DMS114 treated with DMSO at 0.1 percent for 48 hours (cell line): ENCODE data around the gene OR2V2.
"Not testable (repeated sequence)": the region's sequence is repeated elsewhere in the genome, so short reads cannot be mapped to it uniquely, and the experiment has no call there.

Experiments used
- DNase-seq: peaks from one replicate; lab custom pipeline; 2025; ENCODE audit not compliant: unreplicated experiment; lab: John Stamatoyannopoulos, UW

OR2V2 gene

DNA sequence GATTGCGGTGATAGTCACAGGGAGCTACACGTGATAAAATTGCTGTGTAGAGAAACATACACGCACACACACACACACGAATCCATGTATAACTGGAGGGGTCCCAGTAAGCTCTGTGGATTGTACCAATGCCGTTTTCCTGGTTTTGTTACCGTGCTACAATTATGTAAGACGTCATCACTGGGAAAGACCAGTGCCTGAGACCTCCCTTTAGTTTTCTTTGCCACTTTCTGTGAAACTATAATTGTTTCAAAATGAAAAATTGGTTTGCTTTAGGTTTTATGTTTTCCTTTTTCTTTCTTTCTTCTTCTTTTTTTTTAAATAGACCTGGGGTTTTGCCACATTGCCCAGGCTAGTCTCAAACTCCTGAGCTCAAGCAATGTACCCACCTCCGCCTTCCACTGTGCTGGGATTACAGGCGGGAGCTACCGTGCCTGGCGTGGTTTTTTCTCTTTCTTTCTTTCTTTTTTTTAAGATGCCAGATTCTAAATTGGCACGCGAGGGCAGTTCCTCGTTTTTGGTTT is 21.3 kb downstream of the OR2V2 start:
- DNase-seq: no peak

DNA sequence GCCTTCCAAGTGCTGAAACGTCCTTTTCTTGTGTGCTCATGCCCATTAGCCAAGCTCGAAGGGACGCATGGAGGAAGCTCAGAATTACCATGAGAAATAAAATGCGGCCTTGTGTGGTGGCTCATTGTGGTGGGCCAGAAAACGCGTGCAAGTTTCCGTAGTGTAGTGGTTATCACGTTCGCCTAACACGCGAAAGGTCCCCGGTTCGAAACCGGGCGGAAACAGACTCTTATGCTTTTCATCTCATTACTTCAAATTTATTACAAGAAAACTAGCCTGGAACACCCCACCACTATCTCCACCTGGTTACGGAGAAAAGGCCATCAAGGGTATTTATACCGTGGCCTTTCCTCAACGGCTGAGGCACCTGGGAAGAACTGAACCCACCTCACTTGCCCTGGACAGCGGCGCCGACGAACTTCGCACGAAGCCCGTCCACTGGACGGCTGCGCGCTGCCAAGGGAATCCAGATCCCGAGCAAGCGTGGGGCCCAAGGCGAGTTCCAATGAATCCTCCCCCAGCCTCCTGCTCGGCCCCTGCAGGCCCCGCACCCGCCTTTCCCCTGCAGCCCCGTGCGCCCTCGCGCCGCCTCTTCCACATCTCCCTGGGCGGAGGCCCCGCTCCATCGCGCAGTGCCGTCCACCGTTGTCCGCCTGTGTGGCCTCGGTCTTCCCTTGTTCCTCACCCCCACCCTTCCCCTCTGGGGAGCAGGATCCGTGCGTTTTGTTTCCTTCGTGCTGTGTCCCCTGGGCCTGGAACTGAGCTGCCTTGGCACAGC is 22.3 kb downstream of the OR2V2 start:
- DNase-seq: not testable (repeated sequence)

DNA sequence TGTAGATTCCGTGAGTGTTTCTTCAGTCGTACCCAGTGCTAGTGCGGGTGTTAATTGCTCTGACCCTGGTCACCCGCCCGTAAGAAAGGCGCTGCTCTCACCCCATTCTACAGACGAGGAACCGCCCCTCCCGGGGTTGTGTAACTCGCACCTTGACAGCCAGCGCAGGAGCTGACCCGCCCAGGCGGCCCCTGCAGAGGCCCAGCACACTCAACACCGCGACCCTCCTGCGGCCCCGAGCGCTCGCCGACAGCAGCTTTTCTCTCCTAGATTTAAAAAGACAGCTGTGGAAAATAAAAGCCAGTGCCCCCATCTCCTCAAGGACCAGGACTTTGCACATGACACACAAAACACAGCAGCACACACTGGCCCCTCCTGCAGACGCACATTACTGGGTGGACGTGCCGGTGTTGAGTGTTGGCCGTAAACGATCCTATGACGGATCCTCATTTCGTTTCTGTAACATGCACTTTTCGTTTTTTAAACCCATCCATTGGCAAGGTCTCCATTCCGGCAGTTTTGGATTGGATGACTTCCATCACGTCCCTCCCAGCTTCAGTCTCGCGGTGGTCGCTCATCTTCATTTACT is 22.9 kb downstream of the OR2V2 start:
- DNase-seq: no peak

DNA sequence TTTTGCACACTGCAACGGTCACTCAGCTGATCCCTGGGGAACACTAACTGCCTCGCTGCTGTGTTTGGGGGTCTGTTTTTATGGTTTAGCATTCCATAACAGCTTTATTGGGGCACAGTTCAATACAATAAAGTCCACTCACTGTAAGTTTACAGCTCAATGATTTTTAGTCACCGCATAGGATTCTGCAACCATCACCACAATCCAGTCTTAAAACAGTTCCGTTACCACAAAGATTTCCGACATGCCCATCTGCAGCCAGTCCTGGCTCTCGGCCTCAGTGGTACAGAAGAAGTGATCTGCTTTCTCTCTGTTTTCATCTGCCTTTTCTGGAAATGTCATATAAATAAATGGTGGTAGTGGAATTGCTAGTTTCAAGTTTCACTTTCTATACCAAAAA is 23.6 kb downstream of the OR2V2 start:
- no peak for DNase-seq

DNA sequence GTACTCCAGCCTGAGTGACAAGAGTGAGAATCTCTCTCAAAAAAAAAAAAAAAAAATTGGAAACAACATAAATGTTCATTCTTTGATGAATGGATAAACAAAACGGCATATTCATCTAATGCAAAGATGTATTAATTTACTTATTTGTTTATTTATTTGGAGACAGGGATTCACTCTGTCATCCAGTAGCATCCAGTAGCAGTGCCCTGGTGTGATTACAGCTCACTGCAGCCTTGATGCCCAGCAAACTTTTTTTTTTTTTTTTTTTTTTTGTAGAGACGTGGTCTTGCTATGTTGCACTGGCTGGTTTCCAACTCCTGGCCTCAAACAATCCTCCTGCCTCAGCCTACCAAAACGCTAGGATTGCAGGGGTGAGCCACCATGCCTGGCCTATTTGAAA is 24.4 kb downstream of the OR2V2 start:
- no peak for DNase-seq

DNA sequence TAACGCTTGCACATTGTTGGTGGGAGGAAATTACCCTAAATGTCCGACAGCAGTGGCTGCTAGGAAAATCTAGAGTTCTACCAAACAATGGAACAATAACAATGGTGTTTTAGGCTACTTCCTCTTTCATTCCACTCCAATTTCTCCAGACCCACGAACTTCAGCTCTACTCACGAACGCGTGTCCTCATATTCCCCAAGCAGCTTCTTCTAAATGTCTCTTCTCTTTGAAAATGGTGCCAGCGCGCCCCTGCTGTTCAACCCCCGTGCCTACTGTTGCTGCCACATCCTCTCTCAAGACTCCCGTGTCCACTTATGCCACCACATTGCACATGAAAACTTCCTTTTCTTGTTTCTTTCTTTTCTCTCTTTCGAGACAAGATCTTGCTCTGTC is 25.6 kb downstream of the OR2V2 start:
- DNase-seq: no peak

DNA sequence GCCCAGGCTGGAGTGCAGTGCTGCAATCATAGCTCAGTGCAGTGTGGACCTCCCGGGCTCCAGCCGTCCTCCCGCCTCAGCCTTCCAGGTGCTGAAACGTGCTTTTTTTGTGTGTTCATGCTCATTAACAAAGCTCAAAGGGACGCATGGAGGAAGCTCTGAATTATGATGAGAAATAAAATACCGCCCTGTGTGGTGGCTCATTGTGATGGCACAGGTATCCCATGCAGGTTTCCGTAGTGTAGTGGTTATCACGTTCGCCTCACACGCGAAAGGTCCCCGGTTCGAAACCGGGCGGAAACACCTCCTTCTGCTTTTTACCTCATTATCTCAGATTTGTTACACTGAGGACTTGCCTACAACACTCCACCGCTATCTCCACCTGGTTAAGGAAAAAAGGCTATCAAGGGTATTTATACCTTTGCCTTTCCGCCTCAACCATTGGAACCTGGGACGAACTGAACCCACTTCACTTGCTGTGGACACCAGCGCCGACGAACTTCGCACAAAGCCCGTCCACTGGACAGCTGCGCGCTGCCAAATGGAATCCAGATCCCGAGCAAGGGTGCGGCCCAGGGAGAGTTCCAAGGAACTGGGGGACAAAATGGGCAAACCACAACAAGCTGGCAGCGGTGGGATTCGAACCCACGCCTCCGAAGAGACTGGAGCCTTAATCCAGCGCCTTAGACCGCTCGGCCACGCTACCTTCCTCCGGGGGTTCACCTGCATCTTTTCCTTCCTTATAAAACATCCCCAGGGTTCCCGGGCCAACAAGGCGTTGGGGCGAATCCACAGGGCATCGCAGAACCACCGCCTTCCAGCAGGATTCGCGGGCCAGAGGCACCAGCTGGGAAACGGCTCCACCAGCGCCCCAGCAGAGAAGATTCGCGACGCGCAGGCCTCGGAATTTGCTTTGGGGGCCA is 26.3 kb downstream of the OR2V2 start:
- DNase-seq: no peak

DNA sequence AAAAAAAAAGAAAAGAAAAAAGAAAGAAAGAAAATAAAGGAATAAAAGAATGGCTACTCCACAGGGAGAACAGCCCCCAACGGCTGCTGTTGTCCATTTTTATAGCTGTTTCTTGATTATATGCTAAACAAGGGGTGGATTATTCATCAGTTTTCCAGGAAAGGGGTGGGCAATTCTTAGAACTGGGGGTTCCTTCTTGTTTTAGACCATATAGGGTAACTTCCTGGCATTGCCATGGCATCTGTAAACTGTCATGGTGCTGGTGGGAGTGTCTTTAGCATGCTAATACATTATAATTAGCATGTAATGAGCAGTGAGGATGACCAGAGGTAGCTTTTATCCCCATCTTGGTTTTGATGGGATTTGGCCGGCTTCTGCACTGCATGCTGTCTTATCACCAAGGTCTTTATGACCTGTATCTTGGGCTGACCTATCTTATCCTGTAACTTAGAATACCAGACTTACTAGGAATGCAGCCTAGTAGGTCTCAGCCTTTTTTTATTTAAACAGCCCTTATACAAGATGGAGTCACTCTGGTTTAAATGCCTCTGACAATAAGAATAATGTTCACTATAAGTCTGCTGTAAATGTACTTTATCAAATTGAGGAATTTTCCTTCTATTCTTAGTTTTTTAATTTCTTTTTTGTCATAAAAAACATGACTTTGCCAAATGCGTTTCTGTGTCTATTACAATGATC is 29.0 kb downstream of the OR2V2 start:
- no peak for DNase-seq

DNA sequence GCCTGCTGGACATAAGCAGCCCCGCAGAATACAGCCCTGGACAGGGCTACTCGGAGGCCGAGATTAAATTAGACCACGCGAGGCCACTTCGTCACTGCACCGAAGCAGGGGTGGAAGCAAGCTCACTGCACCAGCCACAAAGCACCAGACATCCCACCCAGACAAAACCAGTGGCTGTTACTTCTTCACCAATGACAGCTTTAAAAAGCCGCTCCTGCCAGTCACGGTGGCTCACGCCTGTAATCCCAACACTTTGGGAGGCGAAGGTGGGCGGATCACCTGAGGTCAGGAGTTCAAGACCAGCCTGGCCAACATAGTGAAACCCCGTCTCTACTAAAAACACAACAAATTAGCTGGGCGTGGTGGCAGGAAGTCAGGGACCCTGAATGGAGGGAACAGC is 30.2 kb downstream of the OR2V2 start:
- not testable (repeated sequence) for DNase-seq

DNA sequence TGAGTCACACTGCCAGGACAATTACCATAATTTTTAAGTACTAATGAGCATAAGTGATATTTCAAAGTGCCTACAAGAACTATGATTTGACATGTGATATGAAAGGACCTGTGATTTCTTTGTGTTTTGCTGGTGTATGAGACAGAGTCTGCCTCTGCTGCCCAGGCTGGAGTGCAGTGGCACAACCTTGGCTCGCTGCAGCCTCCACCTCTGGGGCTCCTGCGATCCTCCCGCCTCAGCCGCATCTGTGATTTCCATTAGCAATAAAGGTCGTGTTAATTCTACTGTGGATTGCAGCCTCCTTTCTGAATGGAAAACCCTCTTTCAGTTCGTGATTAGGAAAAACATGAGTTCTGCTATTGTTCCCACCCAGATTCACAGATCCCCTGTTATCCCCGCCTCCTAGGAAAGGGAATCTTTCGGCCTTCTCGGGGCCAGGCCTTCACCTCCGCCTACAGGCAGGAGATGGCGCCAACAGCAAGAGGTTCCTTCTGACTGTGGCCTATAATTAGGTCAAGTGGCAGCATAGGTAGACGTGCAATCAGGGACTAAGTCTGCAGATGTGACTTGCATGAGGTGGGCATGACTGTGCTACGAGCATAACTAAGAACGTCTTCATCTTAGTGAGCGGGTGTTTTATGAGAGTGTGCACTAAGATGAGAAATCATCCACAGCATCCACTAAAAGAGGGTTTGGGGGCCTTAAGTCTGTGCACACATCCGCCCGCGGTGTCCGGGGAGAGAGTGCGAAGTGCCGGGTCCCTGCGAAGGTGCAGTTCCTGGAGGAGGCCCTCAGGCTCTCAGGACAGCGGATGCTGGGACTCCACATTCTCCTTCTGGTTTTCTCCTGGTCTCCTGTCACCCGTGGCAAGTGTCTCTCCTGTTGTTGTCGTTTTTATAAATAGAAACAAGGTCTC is 34.5 kb downstream of the OR2V2 start:
- no peak for DNase-seq

DNA sequence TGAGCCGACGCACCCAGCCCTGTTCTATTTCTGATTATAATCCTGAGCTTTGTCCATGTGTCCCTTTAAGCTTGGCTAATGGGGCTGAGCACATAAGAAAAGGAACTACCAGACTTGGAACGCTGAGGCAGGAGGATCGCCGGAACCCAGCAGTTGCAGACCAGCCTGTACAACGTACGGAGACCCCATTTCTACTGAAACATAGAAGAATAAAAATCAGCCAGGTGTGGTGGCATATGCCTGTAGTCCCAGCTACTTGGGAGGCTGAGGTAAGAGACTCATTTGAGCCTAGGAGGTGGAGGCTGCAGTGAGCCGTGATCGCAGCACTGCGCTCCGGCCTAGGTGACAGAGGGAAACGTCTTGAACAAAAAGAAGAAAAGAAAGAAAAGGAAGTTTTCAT is 35.3 kb downstream of the OR2V2 start:
- DNase-seq: no peak

DNA sequence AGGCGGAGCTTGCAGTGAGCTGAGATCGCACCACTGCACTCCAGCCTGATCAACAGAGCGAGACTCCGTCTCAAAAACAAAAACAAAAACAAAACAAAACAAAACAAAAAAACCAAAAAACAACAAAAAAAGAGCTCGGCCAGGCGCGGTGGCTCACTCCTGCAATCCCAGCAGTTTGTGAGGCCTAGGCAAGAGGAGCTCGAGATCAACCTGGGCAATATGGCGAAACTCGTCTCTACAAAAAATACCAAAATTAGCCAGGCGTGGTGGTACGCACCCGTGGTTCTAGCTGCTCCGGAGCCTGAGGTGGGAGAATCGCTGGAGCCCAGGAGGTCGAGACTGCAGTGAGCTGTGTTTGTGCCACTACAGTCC is 37.4 kb downstream of the OR2V2 start:
- DNase-seq: no peak

DNA sequence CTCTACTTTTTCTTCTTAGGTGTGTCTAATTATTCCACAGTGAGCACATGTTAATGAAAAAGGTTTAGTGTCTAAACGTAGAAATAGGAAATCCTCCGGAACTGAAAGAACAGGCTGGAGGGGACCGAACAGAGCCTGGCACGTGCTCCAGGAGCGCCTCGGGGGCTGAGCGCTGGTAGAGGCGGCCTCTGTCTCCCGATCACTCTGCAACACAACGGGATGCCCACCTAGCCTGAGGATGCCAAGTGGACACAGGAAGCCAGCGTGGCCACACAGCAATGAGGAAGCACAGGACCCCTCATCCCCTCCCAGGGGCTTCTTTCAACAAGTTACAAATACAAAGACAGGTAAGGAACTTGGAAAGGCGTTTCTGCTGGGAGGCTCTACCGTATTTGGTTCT is 38.2 kb downstream of the OR2V2 start:
- DNase-seq: no peak

DNA sequence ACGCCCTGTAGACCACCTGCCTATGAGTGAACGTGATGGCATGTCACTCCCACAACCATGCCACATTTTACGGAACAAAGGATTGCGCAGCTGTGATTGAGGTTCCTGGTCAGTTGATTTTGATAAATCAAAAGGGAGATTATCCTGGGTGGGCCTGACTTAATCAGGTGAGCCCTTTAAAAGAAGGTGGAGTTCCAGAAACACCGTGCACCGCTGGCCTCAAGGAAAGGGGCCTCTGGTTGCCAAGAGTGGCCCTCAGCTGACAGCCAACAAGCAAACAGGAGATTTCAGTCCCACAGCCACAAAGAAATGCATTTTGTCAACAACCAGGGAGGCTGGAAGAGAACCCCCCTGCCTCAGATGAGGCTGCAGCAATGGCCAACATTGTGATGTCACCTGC is 38.6 kb downstream of the OR2V2 start:
- no peak for DNase-seq

DNA sequence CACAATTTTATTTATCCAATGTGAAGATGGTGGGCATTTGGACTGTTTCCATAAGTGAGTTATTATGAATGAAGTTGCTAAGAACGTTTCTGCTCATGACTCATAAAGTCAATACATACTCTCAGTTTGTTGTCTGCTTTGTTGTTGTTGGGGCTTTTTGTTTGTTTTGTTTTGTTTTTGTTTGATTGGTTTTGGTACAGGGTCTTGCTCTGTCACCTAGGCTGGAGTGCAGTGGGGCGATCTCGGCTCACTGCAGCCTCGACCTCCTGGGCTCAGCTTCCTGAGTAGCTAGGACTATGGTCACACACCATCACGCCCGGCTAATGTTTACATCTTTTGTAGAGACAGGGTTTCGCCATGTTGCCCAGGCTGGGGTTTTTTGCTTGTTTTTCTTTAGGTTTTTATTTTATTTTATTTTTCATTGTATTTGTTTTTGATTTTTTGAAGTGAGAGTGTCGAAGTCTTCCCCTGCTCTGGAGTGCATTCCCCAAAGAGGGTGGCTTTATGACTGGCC is 39.7 kb downstream of the OR2V2 start:
- DNase-seq: no peak

DNA sequence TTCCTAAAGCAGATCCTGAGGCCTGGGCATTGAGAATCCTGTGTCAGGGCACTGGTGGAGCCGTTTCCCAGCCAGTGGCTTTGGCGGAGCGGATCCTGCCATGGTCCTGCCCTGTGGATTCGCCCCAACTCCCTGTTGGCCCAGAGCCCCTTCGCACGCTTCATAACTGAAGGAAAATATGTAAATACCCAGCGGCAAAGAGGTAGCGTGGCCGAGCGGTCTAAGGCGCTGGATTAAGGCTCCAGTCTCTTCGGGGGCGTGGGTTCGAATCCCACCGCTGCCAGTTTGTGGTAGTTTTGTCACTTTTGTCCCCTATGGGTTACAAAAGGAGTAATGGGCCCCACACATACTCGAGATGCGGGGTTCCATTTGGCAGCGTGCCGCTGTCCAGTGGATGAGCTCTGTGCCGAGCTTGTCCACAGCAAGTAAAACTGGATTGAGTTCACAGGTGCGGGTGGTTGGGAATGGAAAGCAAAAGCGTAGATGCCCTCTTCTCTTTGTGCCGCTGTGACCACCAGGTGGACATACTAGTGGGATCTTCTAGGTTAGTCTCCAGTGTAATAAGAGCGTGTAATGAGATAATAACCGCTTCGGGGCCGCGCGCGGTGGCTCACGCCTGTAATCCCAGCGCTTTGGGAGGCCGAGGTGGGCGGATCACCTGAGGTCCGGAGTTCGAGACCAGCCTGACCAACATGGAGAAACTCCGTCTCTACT is 40.3 kb downstream of the OR2V2 start:
- no peak for DNase-seq

DNA sequence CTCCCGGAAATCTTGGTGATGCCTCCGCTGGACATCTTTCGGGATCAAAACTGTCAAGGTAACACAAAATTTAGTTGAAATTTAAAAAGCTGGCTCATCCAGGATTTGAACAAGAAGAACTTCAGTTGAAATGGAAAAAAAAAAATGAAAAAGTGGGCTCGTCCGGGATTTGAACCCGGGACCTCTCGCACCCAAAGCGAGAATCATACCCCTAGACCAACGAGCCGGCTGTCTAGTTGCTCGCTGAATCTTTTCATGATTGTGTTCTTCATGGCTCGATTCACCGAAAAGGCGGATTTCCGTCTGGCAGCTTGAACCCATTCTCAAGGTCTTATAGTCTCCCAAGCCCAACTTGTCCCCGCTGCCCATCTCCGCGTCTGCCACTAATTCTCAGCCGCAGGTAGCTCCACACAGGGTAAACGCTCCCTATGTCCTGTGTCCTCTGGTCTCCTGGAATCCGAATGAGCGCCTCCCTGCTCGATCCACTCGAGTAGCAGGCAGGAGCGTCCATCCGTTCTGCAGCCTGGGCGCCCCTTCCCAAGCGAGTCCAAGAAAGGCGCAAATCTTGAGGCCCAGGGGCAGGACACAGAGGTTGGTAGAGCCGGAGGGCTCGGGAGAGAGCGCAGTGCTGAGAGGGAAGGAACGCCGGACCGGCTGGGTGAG is 41.4 kb downstream of the OR2V2 start:
- no peak for DNase-seq

DNA sequence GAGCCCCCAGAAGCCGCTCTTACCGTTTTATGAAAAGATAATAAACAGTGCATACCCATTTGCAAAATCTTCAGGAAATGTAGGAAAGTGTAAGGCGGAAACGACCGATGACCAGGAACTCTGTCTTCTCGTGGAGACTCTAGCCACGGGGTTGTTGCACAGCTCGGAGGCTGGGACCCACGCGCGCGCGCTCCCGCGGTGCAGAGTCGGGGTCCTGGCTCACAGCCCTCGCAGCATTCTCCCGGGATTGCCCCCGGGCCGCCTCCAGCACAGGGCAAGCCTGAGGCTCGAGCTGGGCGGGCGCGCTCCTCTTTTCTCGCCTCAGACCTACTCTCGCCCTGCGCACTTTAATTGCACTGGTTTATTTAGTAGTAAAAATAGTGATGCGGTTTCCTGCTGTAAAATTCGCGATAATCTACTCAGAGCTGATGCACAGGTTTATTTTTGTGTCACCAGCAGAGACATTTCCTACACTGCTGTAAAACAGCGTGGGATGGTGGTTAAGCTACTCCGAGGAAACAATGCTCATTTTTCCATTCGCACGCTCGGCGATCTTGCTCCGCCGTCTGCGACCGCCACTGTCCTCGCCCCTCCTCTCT is 42.1 kb downstream of the OR2V2 start:
- DNase-seq: no peak
